Activated gamma-delta T cell (primary cell): ENCODE data around the gene SPATA20.

ENCODE experiments used
- DNase-seq: peaks from one replicate; lab custom pipeline; 2025; lab: John Stamatoyannopoulos, UW

Gene SPATA20

GRCh38 chr17:50579399-50579798, 32.4 kb downstream of the SPATA20 start:
- DNase-seq = no peak

- no peak for DNase-seq
These were observed 33.7 kb downstream of the SPATA20 start for GRCh38 chr17:50580646-50581045.

- DNase-seq = no peak
These were observed 34.3 kb downstream of the SPATA20 start for GRCh38 chr17:50581316-50581715.

DNA sequence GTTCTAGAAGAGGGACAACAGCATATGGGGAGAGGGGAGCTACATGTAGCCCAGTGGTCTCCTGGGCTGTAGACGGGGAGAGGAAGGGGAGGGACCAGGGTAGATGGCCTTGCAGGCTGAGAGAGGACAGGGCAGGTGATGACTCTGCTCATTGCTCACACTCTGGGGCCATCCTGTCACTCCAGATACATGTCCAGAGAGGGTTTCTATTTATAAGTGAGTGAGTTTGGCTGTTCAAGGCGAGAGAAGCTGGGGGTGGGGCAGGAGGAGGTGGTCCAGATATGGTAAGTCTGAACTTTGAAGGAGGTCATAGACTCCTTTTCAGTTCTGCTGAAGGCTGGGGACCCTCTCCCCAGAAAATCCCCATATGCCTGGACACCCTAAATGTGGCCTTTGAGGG, 35.8 kb downstream of the SPATA20 start:
- DNase-seq = no peak

- DNase-seq = no peak
These were observed 36.7 kb downstream of the SPATA20 start for GRCh38 chr17:50583641-50584040.

- no peak for DNase-seq
These were observed 37.1 kb downstream of the SPATA20 start for GRCh38 chr17:50584116-50584515.

- DNase-seq = no peak
These were observed 37.8 kb downstream of the SPATA20 start for GRCh38 chr17:50584749-50585148.

DNA sequence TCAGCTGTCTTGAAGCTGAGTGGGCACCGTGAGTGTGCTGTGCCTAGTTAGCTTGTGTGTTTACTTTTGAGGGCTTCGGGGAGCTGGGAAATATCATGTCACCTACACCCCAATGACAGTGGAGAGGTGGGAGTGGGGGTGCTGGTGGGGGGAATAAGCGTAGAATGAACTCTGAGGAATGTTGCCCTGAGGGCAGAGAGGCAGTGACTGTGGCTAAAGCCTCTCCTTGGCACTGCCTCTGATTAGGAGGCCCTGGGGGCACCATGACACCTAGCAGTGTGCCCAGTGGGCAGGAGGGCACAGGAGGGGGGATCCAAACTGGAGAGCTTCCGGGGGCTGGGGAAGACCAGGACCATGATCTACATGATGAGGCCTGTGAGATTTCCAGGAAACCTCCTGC, 38.4 kb downstream of the SPATA20 start:
- no peak for DNase-seq

DNA sequence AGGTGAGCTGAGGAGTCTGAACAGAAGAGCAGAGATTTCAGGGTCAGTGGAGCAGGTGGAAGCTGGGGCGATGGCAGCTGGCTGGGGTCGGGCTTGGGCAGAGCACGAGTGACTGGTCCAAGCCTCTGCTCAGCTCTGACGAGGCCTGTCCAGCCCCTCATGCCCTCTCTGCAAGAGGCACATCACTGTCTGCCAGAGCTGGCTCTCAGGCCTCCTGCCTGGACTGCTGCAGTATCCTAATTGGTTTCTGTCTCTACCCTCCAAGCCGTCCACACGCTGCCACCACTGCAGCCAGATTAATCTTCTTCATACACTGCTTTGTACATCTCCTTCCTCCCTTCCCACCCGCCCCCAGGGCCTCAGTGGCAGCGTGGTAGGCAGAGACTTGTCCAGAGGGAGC, 38.9 kb downstream of the SPATA20 start:
- DNase-seq = no peak

DNA sequence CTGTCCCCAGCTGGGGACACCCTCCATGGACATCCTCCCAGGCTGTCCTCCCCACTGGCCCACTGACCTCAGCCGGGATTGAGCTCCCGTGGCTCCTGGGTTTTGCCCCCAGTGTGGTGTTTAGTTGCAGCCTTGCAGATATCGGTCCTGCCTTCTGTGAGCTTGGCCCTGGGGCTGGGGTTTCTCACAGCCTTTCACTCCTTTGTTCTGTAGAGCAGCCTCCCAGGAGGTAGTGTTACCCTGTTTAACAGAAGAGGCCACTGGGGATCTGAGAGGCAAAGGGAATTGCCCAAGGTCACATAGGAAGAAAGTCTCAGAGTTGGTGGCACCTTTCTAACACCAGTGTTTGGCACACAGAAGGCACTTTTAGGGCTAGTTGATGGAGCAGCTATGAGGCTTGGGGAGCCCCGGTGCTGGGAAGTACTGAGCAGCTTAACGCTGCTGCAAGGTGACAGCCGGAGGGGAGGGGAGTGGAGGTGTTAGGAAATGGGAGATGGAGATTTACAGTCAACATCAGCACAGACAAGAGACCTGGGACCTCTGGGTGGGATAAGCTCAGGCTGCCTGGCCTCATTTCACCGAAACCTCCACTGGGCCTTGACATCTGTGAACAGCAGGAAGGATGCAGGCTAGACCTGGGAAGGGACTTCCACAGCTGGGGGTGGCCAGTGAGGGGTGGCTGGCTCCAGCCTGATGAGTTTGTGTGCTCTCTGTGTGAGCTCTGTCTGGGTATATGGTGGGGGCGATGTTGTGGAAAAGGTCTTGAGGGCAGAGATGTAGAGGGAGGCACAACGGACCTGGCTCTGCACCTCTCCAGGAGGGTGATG, 39.7 kb downstream of the SPATA20 start:
- no peak for DNase-seq

GRCh38 chr17:50587571-50587970, 40.6 kb downstream of the SPATA20 start:
- no peak for DNase-seq

DNA sequence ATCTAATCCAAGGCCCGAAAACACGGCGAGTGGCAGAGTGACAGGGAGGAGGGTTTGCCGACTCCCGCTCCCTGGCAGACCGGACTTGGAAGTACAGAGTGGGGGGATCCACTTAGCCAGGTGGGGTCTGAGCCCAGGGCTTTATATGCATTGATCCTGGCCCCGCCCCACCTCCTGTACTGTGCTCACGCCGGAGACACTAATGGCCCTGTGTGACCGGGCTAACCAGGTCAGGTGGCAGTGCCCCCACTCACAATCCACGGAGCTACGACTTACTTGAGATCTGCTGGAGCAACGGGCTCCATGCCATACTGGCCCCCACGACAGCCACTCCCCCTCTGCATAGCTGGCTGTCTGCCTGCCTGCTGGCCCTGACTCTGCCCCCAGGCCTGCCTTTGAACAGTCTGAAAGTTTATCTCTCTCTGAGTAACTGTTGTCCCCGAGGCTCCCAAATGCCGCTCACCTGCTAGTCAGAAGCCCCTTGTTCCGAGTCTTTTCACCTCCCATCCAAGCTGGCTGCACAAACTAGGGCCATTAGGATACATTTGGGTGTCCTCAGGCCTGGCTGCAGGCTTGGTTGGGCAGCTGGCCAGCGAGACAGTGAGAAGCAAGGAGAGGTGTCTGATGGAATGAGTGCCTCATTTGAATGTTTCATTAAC, 41.5 kb downstream of the SPATA20 start:
- DNase-seq = no peak

DNA sequence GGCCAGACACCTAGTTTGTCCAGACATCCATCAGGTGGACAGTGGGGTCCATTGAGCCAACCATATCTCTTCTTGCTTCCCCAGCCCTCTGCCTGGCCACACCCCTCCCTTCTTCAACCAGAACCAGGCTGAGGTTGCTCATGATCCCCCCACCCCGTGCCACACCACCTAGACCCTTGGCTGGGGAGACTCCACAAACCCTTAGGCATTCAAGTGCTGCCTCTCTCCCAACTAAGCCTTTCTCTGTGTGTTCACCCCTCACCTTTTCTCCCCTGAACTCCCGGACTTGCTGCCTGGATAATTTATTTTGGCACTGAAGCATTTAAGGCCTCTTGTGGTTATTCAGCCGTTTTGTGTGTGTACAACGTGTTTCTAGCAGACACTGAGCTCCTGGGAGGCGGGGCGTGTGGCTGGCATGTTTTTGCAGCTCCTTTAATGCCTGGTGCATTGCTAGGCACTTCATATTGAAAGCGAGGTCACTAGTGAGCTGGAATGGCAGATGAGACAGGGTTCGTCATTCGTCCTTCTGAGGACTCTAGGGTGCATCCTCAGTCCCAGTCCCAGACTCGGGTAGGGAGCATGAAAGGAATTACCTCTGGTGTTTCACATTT, 42.2 kb downstream of the SPATA20 start:
- no peak for DNase-seq

- DNase-seq = no peak
These were observed 44.2 kb downstream of the SPATA20 start for GRCh38 chr17:50590946-50591737.

- no peak for DNase-seq
These were observed 46.3 kb downstream of the SPATA20 start for GRCh38 chr17:50593321-50593720.

- DNase-seq = no peak
These were observed 47.3 kb downstream of the SPATA20 start for GRCh38 chr17:50594128-50594823.

DNA sequence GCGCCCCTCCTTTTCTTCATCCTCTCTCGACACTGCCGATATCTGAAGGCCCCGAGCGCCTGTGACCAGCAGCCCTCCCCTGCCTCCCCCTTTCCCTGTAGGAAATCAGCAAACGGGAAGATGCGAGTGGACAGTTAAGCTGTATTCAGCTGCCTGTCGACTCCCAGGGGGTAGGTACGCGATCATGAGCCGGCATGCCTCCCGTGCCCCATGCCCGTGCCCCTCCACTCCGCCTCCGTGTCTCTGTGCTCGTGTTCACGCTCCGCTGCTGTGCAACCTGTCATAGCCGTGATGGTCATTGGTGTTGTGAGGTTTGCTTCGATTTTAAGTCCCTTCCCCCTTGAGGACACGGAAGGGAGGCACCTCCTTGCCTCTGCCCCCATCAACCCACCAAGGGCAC, 47.9 kb downstream of the SPATA20 start:
- no peak for DNase-seq

GRCh38 chr17:50596191-50597037, 49.4 kb downstream of the SPATA20 start:
- no peak for DNase-seq

DNA sequence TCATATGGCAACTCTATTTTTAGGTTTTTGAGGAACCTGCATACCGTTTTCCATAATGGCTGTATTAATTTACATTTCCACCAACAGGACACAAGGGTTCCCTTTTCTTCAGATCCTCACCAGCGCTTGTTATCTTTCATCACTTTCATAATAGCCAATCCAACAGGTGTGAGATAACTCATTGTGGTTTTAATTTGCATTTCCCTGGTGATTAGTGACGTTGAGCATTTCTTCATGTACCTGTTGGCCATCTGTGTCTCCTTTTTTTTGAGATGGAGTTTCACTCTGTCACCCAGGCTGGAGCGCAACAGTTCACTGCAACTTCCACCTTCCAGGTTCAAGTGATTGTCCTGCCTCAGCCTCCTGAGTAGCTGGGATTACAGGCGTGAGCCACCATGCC, 51.5 kb downstream of the SPATA20 start:
- DNase-seq = no peak

DNA sequence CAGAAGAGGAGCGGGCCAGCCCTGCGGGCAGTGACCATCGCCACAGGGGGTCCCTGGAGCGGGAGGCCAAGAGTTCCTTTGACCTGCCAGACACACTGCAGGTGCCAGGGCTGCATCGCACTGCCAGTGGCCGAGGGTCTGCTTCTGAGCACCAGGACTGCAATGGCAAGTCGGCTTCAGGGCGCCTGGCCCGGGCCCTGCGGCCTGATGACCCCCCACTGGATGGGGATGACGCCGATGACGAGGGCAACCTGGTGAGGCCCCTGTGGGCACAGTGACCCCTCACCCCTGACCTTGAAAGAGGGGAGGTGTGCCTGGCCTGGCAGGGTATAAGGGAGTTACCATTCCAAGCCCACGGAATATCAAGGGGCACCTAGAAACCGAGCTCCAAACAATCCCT, 52.6 kb downstream of the SPATA20 start:
- DNase-seq = no peak
